HS-27A (cell line): ENCODE data around the gene FAM222B.
"Not testable (repeated sequence)": the region's sequence is repeated elsewhere in the genome, so short reads cannot be mapped to it uniquely, and the experiment has no call there.

Source experiments
- DNase-seq: peaks from one replicate; pipeline ENCODE4 v3.0.0-alpha.2; 2012; ENCODE audit warnings: low read depth, missing footprints

FAM222B gene

DNA sequence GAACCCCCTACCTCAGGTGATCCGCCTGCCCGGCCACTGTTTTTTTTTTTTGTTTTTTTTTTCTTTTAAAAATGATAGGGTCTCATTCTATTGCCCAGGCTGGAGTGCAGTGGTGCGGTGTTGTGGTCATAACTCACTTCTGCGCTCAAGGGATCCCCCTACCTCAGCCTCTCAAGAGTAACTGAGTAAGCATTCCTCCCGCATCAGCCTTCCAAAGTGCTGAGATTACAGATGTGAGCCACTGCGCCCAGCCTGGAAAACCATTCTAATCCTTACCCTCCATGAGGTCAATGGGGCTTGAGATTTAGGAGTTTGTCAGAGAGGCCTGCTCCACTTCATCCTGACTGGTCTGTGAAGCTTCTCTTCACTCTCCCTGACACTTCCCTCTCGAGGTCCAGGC, 24.7 kb upstream of the FAM222B start:
- no peak for DNase-seq

DNA sequence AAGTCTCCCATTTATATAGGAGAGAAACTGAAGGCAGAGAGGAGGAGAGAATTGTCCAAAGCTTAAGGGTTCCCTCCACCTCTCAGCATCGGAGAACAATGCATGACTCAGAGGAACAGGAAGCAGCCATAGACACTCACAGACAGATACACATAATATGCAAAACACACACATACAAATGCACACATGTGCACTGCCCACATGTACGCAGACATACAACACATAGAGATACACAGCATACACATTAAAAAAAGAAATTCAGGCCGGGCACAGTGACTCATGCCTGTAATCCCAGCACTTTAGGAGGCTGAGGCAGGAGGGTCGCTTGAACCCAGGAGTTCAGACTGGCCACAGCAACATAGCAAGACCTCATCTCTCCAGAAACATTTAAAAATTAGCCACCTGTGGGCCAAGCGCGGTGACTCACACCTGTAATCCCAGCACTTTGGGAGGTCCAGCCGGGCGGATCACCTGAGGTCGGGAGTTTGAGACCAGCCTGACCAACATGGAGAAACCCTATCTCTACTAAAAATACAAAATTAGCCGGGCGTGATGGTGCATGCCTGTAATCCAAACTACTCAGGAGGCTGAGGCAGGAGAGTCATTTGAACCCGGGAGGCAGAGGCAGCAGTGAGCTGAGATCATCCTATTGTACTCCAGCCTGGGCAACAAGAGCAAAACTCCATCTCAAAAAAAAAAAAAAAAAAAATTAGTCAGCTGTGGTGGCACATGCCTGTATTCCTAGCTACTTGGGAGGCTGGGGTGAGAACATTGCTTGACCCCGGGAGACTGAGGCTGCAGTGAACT, 23.6 kb upstream of the FAM222B start:
- no peak for DNase-seq

DNA sequence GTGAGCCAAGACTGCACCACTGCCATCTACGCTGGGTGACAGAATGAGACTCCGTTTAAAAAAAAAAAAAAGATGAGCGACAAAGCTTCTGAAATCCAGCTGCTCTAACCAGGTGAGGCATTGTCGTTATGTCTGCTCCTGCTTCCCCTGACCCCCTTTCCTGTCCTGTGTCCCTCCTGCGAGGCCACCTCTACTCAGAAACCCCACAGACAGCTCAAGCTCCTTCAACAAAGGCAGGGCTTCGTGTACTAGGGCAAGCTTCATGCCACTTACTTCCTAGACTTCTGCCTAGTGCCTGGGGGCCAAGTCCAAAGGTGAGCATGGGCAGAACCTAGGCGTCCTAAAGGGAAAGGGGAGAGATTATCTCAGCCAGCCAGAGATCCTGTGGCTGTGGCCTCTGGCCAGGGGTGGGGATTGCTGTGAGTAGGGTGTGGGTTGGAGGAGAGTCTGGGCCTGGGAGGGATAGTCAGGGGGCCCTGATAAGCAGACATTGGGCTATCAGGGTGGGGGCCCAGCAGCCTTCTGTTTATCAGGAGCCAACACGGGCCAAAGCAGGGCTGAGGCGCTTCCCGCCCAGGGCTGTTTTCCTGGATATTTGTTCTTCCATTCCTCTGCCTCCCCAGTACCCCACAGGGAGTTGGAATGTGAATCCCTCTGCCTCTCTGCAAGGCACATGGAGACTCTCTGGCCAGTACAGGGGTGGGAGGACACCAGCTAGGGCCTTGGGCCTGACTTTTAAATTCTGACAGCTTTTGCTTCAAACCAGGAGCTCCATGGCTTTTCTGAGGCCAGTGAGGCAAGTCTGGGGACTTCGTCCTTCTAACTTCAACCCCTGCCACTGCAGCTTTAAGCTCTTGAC, 22.6 kb upstream of the FAM222B start:
- DNase-seq: no peak

DNA sequence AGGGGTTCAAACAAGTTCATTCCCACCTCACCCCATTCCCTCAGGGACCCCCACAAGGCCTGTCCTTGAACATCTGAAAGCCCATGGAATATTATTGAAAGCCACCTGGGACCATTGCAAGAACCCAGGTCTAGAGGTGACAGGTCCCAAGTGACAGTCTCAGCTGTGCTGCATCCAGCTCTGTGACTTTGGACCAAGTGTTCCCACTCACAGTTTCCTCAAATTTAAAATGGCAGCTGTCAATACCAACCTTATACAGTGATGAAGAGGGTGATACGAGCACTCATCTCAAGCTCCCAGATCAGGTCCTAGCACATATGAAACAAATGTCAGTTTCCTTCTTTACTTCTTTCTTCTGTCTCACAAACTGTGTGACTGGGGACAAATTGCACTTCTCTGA, 21.4 kb upstream of the FAM222B start:
- no peak for DNase-seq

DNA sequence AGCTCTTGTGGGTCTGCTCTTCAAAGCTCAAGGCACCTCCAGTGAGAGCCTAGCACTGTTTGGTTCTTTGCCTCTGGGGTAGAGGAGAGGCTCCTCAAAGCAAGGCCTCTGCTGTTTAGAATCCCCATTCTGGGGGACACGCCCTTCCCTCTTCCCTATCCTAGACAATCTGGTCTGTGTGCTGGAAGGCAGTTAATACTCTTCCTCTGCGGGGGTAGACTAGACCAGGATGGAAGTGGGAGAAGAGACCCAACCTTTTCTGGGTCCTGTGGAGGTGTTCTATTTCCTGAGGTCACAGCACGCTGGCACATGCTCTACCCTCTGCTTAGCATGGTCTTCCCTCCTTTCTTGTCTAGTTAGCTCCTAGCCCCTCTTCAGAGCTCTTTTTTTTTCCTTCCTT, 20.0 kb upstream of the FAM222B start:
- no peak for DNase-seq

DNA sequence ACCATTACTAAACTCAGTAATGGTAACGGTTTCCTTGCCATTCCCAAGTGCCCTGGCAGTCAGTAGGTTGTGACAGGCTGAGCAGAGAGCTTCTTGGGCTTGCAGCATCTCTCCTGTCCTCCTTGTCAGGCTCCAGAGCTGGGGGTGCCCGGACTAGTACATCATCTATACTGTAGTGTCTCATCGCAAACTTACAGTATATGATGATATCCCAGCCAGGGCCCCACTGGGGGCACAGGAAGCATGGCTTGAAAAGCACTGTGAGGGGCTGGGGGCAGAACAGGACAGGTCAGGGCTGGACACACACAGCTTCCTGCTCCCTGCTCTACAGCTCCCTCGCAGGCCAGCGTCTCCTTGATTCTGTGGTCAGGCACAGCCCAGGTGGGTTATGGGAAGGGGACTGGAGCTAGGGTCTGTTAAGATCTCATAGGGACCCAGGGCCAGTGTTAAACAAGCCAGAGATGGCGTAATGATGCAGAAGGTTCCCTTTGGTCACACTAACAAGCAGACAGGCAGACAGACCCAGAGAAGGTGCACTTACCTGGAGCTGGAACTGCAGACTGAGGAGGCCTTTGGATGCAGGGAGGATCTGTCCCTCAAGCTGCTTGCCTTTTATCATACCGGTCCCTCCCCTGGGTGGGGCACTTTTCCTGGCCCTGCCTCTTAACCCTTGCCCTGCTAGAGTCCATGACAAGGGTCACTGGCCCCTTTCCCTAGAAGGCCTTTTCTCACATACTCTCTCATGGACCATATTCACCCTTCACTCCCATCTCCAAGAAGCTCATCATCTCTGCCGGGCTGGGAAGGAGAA, 19.0 kb upstream of the FAM222B start:
- DNase-seq: no peak

DNA sequence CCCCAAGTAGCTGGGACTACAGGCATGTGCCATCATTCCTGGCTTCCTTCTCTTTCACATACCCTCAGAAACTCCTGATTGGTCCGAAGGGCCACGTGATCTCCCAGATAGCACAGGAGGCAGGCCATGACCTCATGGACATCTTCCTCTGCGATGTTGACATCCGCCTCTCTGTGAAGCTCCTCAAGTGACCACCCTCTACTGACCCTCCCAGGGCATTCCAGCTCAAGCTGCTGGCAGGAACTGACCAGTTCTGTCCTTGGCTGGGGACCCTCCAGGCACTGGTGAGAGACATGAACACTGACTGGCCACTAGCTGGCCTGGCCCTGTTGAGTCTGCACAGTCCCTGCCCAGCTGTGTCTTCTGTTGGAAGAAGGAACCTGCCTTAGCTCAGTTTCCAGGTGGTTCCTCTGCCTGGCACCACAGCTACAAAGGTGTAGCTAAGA, 17.8 kb upstream of the FAM222B start:
- DNase-seq: no peak

DNA sequence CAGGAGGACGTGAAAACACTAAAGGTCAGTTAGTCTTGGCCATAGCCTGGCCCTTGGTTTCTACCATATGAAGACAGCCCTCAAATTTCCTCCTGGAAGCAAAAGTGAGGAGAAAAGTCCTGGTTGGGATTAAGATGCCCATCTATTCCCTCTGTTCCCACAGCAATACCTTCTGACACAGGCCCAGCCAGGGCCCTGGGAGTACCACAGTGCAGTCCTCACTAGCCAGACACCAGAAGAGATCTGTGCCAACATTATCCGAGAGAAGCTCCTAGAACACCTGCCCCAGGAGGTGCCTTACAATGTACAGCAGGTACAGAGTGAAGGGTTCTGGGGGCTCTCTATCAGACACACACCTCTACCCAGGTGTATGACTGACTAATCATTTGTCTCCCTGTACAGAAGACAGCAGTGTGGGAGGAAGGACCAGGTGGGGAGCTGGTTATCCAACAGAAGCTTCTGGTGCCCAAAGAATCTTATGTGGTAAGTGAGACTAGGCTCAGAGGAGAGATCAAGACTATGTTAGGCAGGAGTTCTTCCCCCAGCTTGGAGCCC, 16.3 kb upstream of the FAM222B start:
- no peak for DNase-seq

DNA sequence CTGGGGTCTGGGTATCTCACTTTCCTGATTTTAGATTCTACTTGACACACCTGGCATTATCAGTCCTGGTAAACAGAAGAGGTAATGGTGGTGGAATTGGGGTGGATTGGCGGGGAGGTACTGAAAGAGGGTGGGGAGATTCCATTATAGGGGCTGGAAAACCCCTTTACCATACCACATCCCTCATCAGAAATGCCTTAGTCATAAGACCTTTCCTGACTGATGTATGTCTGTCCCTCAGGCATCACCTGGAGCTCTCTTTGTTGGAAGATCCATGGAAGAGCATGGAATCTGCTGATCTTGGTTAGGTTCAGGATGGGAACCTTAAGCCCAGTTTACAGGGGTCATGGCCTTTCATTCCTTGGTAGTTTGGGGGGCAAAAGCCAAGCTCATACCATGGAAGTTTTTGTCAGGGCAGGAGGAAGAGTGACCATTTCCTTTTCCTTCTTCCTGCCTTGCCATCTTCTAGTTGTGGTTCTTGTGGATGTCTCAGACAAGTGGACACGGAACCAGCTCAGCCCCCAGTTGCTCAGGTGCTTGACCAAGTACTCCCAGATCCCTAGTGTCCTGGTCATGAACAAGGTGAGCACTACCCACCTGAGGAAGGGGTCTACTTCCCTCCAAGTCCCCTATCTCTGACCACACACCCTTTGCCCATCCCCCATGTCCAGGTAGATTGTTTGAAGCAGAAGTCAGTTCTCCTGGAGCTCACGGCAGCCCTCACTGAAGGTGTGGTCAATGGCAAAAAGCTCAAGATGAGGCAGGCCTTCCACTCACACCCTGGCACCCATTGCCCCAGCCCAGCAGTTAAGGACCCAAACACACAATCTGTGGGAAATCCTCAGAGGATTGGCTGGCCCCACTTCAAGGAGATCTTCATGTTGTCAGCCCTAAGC, 15.6 kb upstream of the FAM222B start:
- no peak for DNase-seq

DNA sequence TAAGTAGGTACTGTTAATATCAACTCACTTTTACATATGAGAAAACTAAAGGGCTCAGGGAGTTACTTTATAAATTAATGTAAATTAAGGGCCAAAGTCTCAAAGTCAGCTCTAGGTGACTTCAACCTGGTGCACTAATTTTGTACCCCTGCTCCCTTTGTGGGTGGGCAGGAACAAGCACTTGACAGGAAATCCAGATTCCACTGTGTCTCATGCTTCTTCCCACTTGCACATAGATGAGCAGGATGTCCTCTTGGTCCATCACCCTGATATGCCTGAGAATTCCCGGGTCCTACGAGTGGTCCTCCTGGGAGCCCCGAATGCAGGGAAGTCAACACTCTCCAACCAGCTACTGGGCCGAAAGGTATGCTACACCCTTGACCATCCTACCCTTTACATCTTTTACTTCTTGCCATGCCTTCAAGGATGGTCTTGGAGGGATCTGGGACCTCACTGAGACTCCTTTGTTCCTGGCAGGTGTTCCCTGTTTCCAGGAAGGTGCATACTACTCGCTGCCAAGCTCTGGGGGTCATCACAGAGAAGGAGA, 13.5 kb upstream of the FAM222B start:
- no peak for DNase-seq

DNA sequence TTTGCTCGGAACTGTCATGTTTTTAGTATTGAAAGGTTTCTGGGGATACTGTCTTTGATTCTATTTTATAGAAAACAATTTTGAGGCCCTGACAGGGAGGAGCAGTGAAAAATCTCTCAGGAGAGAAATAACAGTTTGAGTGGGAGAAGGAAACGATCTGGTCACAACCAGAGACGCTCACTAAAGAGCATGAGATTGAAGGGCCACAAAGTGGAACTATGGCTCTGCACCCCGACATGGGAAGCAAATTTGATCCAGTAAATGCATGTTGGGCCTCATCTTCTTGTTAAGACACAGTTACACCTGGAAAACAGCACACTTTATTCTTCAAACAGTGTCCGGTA, 12.7 kb upstream of the FAM222B start:
- DNase-seq: no peak

DNA sequence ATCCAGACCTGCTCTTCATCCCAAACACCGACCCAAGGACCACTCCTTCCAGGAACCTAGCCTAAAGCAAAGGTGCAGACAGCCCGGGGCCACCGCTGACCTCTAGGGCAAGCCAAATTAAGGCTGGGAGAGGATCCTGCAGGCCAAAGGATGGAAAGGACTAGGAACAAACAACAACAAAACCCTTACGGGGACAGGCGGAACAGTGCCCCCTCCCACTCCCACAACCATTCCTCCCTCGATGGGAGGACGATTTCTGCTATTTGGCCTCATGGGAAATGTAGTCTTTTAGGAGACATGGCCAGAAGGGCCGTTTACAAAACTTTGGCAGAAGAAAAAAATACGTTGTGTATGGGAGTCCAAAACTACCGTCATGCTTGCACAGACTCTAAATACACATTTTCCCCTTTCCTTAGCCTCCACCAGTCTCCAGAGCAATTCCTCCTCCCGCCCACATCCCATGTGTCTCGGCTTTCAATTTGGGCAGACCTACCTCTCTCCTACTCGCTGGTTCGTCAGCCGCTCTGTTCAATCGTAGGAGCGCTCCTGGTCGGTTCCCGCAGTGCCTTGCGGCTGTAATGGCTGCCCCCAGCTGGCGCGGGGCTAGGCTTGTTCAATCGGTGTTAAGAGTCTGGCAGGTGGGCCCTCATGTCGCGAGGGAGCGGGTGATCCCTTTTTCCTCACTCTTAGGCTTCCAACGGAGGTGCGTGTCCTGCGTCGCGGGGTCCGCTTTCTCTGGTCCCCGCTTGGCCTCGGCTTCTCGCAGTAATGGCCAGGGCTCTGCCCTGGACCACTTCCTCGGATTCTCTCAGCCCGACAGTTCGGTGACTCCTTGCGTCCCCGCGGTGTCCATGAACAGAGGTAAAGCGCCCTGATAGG, 12.1 kb upstream of the FAM222B start, which contains the start of gene ERAL1:
Gene ERAL1 (plus strand): TSS at position 560 of the 879 bp plus-strand sequence. CDS start 19 bp downstream, at position 579.
- peak; percentile 43 for DNase-seq

DNA sequence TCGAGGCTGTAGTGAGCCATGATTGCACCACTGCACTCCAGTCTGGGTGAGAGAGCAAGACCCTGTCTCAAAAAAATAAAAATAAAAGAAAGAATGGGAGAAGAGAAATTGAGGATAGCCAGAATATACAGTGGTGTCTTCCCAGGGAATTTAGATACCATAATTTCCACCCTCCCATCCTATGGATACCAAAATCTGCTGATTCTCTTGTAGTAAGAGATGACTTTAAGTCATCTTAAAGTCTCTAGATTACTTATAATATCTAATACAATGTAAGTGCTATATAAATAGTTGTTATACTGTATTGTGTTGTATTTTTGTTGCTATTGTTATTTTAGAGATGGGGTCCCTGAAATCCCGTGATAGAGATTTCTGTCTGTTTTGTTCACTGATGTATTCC, 10.7 kb upstream of the FAM222B start:
- no peak for DNase-seq

DNA sequence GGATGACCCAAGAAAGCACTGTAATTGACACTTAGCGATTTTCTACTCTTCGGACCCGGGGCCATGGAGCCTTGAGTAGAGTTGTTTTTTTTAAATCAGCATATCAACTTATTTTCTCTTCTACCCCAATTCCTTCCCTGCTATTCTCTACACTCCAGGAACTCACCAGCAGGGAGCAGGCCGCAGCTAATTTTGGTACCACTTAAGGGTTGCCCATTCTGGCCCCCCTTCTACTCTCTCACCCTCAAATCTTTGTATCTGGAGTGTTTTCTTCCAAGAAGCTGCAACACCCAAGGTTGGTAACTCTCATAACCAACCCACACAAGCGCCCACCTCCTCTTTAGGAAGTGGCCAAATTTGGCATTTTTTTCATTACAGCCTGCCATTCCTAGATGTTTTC, 6.7 kb upstream of the FAM222B start:
- no peak for DNase-seq

DNA sequence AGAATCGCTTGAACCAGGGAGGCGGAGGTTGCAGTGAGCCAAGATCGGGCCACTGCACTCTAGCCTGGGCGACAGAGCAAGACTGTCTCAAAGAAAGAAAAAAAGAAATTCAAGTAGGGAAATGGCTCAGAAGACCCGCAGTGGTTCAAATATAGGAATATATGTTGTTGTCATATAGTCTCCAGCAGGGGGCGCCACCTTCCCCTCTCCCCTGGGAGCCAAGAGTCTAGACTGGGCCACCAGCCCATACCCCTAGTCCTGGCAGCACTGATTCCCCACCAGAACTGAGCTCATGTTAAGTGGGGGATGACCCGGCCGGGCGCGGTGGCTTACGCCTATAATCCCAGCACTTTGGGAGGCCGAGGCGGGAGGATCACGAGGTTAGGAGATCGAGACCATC, 6.1 kb upstream of the FAM222B start:
- not testable (repeated sequence) for DNase-seq

DNA sequence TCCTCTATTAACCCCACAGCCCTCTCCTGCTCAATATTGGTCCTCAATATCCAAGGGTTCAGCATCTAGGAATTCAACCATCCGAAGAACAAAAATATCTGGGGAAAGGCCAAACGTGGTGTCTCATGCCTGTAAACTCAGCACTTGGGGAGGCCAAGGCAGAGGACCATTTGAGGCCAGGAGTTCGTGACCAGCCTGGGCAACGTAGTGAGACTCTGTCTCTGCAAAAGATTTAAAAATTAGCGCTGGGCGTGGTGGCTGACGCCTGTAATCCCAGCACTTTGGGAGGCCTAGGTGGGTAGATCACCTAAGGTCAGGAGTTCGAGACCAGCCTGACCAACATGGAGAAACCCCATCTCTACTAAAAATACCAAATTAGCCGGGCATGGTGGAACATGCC, 4.1 kb upstream of the FAM222B start:
- DNase-seq: not testable (repeated sequence)

DNA sequence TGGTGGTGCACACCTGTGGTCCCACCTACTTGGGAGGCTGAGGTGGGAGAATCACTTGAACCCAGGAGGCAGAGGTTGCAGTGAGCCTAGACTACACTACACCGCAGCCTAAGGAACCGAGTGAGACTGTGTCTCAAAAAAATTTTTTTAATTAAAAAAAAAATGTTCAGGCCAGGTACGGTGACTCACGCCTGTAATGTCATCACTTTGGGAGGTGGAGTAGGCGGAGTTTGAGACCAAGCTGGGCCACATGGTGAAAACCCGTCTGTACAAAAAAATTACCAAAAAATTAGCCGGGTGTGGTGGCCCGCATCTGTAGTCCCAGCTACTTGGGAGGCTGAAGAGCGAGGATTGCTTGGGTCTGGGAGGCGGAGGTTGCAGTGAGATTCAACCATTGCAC, 3.6 kb upstream of the FAM222B start:
- DNase-seq: no peak

DNA sequence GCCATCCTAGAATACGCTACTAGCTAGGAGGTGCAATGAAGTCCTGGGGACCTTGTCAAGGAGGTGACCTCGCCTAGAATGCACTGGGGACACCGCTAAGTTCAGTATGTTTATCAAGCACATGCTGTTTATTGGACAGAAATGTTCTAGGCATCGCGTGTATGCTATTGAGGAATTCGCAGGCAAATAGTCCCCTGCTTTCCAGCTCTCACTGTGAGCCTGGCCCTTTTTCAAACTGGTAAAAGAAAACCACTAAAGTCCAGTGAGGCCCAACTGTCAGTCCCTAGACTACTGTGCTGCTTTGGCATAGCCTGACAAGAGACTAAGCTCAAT, 1.2 kb upstream of the FAM222B start:
- no peak for DNase-seq

DNA sequence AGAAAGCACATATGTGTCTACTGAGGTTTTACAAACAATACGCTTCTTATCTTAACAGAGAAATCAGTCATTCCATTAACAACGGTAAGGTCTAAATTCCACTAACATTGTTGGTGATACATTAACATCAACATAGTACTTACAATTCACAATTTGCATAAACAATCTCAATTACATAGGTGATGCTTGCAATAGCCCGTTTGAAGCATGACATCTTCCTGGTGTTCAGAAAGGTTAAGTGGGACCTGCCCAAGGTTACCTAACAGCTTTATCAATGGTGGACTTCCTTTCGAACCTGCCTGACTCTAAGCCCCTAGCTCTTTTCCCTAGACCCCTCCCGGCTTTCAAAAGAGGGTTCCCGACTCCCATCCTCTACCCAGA, 699 bp downstream of the FAM222B start:
- DNase-seq: no peak

DNA sequence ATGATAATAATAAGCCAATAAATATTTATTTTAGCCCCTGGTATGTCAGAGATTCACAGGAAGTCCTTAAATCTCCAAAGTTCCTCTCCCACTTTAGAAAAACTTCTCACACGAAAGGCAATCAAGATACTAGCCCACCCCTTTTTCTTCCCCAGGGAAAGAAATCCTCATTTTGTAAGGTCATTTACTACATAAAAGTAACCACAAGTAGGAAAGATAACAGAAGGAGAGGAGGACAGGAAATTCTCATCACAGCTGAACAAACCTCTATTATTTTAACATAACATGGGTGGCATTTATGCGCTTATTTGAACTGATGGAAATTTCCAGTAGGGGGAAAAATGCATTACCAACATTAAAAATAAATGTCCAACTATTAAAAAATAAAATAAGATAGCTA, 3.4 kb downstream of the FAM222B start:
- DNase-seq: no peak
